ENCODE data around the gene CMTM8.
"Not testable (repeated sequence)": the region's sequence is repeated elsewhere in the genome, so short reads cannot be mapped to it uniquely, and the experiment has no call there.

CMTM8 gene, protein sequence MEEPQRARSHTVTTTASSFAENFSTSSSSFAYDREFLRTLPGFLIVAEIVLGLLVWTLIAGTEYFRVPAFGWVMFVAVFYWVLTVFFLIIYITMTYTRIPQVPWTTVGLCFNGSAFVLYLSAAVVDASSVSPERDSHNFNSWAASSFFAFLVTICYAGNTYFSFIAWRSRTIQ

GRCh38 chr3:32238453-32239306 is at the start of gene CMTM8:
CMTM8 (plus strand) TSS chr3:32238680; CDS start chr3:32238973, 293 bp downstream.
- no peaks in the 10 kb centered on the region for H3K9me2 ChIP-seq (replicated peaks; ENCODE audit: control insufficient read depth, low read length)
- H3K36me3 ChIP-seq (ENCODE audit: control insufficient read depth, low read length): no peaks in the 10 kb centered on the region
- H3K27ac ChIP-seq (ENCODE audit: low read depth, low read length): no peak within 1 kb of the TSS
- H4K20me1 ChIP-seq (ENCODE audit: control insufficient read depth, insufficient read depth, low read depth, low read length): no peaks in the 10 kb centered on the region
- peaks cover 14% of the 10 kb centered on the region for H3K4me1 ChIP-seq (ENCODE audit: control insufficient read depth, low read length)
- no peaks in the 10 kb centered on the region for H3K79me2 ChIP-seq (ENCODE audit: control insufficient read depth, low read length)
- no peaks in the 10 kb centered on the region for H3F3A ChIP-seq (ENCODE audit: control insufficient read depth, insufficient read depth)
- peak within 1 kb of the TSS; percentile 91 for H3K4me2 ChIP-seq (ENCODE audit: low read length)
- peak within 1 kb of the TSS; percentile 76 for H3K4me3 ChIP-seq (ENCODE audit: low read length)
- no peaks in the 10 kb centered on the region for H3K9me3 ChIP-seq (ENCODE audit: control insufficient read depth, insufficient read depth, low read length)
- peaks cover 55% of the 10 kb centered on the region for H3K27me3 ChIP-seq (ENCODE audit: control insufficient read depth, low read length)
- TF ChIP-seq EZH2phosphoT487 (IDR thresholded peaks at IDR 0.05; ENCODE audit: borderline replicate concordance, low read length) (peak; percentile 57; the same call in 1 of the 2 replicates), CTCF (IDR thresholded peaks at IDR 0.05; ENCODE audit: low read depth, low read length, poor library complexity, severe bottlenecking) (no peak)

DNA sequence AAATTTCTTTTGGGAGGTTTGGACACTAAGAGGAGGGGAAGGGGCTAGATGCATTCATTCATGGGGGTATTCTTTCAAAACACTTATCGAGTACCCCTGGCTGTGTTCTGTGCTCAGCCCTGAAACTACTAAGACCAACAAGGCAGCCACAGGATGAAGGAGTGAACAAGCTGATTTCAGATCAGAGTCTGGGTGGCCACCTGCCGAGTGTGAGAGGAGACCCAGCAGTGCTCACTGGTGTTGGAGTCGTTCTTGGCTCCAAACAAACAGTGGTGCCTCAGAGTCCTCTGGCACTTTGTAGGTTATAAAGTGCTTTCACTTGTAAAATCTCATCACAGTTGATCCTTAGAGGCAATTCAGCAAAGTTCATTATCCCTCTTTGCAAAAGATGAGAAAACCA is 48.8 kb upstream of the CMTM8 start:
- Histone ChIP-seq H3K9me2 (replicated peaks; ENCODE audit: control insufficient read depth, low read length) (no peaks in the 10 kb centered on the region), H3K9me3 (ENCODE audit: control insufficient read depth, insufficient read depth, low read length) (no peaks in the 10 kb centered on the region)

GRCh38 chr3:32190556-32190955 is 47.9 kb upstream of the CMTM8 start:
- not testable (repeated sequence) for H3K4me2 ChIP-seq (ENCODE audit: low read length); H3K4me1 ChIP-seq (ENCODE audit: control insufficient read depth, low read length); H3K4me3 ChIP-seq (ENCODE audit: low read length); H3K27ac ChIP-seq (ENCODE audit: low read depth, low read length); H3K27me3 ChIP-seq (ENCODE audit: control insufficient read depth, low read length); H3K9me2 ChIP-seq (replicated peaks; ENCODE audit: control insufficient read depth, low read length); H4K20me1 ChIP-seq (ENCODE audit: control insufficient read depth, insufficient read depth, low read depth, low read length); H3F3A ChIP-seq (ENCODE audit: control insufficient read depth, insufficient read depth); H3K36me3 ChIP-seq (ENCODE audit: control insufficient read depth, low read length); H3K9me3 ChIP-seq (ENCODE audit: control insufficient read depth, insufficient read depth, low read length); H3K79me2 ChIP-seq (ENCODE audit: control insufficient read depth, low read length)

More for the DNA sequence above, 48.8 kb upstream of the CMTM8 start:
- no peaks in the 10 kb centered on the region for H3K36me3 ChIP-seq (ENCODE audit: control insufficient read depth, low read length)
- no peaks in the 10 kb centered on the region for H3F3A ChIP-seq (ENCODE audit: control insufficient read depth, insufficient read depth)
- no peak overlapping the region for H3K4me3 ChIP-seq (ENCODE audit: low read length)
- no peaks in the 10 kb centered on the region for H3K27me3 ChIP-seq (ENCODE audit: control insufficient read depth, low read length)
- no peaks in the 10 kb centered on the region for H4K20me1 ChIP-seq (ENCODE audit: control insufficient read depth, insufficient read depth, low read depth, low read length)
- H3K4me2 ChIP-seq (ENCODE audit: low read length): no peak overlapping the region
- no peak overlapping the region for H3K27ac ChIP-seq (ENCODE audit: low read depth, low read length)
- no peak for TF ChIP-seq EZH2phosphoT487 (IDR thresholded peaks at IDR 0.05; ENCODE audit: borderline replicate concordance, low read length)
- no peak for TF ChIP-seq CTCF (IDR thresholded peaks at IDR 0.05; ENCODE audit: low read depth, low read length, poor library complexity, severe bottlenecking)
- peaks cover 6% of the 10 kb centered on the region; the same call in 1 of the 2 replicates for H3K4me1 ChIP-seq (ENCODE audit: control insufficient read depth, low read length)
- H3K79me2 ChIP-seq (ENCODE audit: control insufficient read depth, low read length): no peaks in the 10 kb centered on the region

DNA sequence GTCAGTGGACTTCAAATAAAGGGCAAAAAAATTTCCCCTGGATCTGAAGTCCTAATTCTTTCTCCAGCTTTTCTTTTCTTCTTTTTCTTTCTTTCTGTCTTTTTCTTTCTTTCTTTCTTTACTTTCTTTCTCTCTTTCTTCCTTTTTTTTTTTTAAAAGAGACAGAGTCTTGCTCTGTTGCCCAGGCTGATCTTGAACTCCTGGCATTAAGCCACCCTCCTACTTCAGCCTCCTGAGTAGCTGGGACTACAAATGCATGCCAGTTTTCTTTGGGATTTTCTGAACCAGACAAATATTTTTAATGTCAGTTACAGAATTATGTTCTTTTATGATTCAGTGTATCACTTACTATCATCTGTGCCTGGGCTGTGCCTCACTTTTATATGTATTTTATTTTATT is 45.4 kb upstream of the CMTM8 start:
- H3K27ac ChIP-seq (ENCODE audit: low read depth, low read length): no peak overlapping the region

More for the DNA sequence above, 45.4 kb upstream of the CMTM8 start:
- Histone ChIP-seq H3K4me2 (ENCODE audit: low read length) (no peak overlapping the region), H3K36me3 (ENCODE audit: control insufficient read depth, low read length) (no peaks in the 10 kb centered on the region), H4K20me1 (ENCODE audit: control insufficient read depth, insufficient read depth, low read depth, low read length) (no peaks in the 10 kb centered on the region), H3K9me3 (ENCODE audit: control insufficient read depth, insufficient read depth, low read length) (no peaks in the 10 kb centered on the region), H3K27me3 (ENCODE audit: control insufficient read depth, low read length) (peaks cover 6% of the 10 kb centered on the region; the same call in 1 of the 2 replicates), H3K79me2 (ENCODE audit: control insufficient read depth, low read length) (no peaks in the 10 kb centered on the region), H3K4me3 (ENCODE audit: low read length) (no peak overlapping the region), H3F3A (ENCODE audit: control insufficient read depth, insufficient read depth) (no peaks in the 10 kb centered on the region), H3K4me1 (ENCODE audit: control insufficient read depth, low read length) (no peaks in the 10 kb centered on the region), H3K9me2 (replicated peaks; ENCODE audit: control insufficient read depth, low read length) (no peaks in the 10 kb centered on the region)
- no peak for TF ChIP-seq CTCF (IDR thresholded peaks at IDR 0.05; ENCODE audit: low read depth, low read length, poor library complexity, severe bottlenecking)
- TF ChIP-seq EZH2phosphoT487 (IDR thresholded peaks at IDR 0.05; ENCODE audit: borderline replicate concordance, low read length): no peak
